NCI-H1436 treated with DMSO at 0.1 percent for 48 hours (cell line): ENCODE data around the gene HFE.
"Not testable (repeated sequence)": the region's sequence is repeated elsewhere in the genome, so short reads cannot be mapped to it uniquely, and the experiment has no call there.

Experiments used
- DNase-seq: peaks from one replicate; lab custom pipeline; 2025; lab: John Stamatoyannopoulos, UW

Gene HFE

DNA sequence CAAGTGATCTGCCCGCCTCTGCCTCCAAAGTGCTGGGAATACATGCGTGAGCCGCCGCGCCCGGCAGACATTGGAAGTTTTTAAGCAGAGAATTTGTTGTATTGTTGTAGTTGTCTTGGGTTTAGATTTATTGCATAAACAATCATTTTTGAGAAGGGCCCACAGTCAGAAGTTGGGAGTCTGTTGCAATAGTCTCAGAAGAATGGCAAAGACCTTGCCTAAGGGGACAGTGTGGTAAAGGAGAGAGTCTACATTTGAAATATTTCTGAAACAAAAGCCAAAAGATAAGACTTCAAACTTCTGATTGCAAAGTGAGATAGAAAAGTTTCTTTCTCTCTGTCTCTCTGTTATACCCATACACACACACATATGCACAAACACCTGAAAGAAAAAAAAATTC lies 22.5 kb downstream of the HFE start:
- no peak for DNase-seq

DNA sequence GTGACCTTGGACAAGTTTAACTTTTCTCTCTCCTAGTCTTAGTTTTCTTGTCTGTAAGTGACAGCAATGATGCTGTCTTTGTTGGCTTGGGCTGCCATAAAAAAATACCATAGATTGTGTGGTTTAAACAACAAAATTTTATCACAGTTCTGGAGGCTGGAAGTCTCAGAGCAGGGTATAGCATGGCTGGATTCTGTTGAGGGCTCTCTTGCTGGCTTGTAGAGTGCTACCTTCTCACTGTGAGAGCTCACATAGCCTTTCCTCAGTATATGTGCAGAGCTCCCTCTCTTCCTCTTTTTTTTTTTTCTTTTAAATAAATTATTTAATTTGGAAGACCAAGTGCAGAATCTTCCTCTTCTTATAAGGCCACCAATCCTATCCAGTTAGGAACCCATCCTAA lies 26.3 kb downstream of the HFE start:
- DNase-seq: no peak

DNA sequence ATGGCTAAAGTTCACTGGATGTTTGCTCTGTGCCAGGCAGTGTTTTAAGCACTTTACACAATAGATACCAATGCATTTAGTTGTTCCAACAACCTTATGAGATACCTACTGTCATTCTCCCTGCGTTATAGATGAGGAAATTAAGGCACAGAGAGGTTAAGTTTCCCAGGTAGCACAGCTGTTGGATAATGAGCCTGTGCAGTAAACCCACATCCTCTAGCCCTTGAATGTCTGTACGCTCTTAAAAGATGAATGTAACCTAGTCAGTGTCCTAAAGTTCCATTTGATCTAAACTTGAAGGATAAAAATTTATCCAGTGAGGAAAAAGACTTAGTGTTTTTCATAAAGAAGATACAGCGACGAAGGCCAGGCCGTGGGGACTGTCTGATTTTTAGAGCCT lies 28.0 kb downstream of the HFE start:
- no peak for DNase-seq

DNA sequence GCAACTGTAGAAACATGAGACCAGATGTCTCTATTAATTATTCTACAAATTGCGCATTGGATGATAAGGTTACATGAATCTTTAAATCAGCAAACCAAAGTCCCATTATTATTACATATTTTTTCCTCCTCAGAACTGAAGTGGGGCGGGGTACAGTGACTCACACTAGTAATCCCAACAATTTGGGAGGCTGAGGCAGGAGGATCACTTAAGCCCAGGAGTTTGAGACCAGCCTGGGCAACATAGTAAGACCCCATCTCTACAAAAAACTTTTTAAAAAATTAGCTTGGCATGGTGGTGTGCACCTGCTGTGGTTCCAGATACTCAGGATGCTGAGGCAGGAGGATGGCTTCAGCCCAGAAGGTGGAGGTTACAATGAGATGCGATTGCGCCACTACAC lies 29.0 kb downstream of the HFE start:
- DNase-seq: no peak

DNA sequence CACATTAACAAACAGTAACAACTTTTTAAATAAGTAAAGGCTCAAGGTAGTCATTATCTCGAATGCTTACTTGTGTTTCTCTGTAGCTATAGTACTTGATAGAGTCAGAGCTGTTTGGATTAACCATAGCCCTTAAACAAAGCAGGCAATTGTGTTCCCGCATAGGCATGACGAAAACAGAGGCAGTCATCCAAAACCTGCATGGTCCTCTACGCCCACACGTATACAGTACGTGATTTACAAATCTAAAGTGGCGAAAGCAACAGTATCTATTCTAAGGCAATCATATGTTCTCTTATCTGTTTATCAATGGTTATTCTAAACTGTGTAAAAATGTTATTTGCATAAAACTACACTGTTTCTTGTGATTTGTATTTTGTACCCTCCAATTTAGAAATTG lies 31.8 kb downstream of the HFE start:
- no peak for DNase-seq

DNA sequence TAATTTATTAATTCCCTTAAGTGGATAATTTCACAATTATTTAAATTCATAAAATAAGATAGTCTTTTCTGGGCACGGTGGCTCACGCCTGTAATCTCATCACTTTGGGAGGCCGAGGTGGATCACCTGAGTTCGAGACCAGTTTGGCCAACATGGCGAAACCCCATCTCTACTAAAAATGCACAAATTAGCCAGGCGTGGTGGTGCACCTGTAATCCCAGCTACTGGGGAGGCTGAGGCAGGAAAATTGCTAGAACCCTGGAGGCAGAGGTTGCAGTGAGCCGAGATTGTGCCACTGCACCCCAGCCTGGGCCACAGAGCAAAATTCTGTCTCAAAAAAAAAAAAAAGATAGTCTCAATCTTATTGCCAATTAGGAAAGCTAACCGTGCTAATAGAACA lies 32.9 kb downstream of the HFE start:
- DNase-seq: not testable (repeated sequence)

DNA sequence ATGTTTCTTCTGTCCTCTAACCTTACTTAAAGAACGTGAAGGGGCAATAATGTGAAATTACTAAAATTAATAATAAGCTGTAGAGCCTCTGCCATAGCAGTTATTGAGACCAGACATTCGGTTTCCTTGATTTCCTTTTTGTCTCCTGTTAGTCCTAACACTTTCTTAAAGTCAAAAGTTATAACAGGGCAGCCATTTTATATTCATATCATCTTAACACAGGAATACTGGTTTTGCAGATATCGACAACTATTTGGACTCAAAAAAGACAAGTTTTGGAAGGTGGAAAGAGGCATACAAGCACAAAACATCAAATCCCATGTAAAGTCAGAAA lies 33.5 kb downstream of the HFE start:
- DNase-seq: no peak

DNA sequence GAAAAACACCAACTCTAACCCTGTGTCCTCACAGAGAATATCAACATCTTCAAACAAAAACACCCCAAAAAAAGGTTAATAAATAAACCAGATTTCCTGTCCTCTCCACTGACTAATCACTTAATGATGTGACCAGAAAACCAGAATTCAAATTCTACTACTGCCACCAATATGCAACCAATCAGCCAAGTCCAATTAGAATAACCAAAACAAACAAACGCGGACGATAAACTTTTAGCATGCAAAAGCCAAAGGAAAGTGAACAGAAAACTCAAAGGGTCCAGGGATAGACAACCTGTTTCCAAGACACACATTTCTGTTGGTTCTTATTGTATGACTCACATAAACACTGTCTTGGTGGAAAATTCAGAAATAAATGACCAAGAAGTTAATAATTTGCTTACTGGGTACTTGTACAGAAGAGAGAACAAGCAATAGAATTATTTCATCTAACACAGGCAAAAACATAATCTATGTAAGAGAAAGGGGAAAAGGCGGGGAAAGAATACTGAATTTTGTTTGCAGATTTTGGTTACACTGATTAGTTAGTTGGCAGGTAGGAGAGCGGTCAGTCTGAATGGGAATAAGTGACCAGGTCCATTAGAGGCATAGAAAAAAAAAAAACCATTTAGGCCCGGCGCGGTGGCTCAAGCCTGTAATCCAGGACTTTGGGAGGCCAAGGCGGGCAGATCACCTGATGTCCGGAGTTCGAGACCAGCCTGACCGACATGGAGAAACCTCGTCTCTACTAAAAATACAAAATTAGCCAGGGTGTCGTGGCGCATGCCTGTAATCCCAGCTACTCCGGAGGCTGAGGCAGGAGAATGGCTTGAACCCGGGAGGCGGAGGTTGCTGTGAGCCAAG lies 34.1 kb downstream of the HFE start:
- no peak for DNase-seq

DNA sequence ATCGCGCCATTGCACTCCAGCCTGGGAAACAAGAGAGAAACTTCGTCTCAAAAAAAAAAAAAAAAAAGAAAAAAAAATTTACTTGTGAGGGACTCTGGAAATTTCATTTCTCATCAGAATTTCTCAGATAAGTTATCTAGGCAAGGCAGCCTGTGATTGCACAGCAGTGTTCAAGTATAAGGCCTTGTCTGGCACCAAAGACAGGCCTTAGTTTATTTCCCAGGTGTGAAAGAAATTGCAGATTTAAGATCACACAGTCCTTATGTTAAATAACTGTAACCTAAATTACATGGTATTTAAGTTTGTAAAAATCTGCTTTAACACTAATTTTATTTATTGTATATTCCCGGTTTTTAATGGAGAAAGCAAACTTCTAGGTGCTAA lies 34.8 kb downstream of the HFE start:
- DNase-seq: no peak

DNA sequence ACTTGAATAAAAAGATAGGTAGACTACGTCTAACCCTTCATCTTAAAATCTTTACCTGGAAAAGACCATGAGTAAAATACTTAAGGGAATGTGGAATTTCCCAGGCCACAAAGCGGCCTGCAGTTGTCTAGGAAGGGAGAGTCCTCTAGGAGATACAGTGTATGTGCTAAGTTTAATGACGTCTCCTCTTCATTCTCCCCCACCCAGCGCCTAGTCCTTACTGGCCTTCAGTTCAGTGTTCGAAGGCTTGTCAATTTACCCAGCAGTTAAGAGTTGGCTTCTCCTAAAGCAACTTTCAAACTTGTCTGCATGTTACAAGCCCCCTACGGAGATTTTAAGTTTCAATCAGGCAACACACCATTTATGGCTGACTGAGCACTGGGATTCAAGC lies 35.2 kb downstream of the HFE start:
- DNase-seq: no peak

DNA sequence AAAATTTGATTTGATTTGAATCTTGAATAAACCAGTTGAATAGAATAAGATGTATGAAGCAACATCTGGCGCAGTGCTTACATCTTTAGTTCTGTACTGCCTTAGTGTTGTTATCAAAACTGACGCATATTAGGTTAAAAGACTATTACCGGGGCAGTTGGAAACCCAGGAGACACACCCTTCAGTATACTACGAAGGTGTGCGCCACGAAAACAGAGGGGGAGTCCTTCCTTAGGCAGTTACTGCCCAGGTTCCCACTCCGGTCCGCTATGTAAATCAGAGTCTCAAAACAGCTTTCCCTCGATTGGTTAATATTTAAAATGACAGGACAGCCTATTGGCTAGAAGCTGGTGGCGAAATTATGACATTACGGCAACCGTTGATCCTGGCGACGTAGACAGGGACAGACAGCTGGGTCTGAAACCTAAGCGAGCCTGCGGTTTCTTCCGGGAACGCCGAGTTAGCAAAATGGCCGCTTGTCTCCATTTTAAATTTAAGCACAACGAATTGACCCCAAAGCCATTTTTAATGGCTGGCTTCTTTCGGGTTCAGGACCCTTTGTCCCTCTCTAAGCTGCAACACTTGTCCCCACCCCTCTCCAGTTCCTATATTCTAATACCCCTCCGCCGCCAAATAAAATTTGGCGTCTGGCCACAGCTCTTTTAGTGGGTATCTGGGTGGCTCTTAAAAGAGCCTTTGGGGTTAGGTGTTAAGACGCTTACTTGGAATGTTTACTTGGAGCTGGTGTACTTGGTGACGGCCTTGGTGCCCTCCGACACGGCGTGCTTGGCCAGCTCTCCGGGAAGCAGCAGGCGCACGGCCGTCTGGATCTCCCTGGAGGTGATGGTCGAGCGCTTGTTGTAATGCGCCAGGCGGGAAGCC lies 35.8 kb downstream of the HFE start:
- peak; percentile 99 for DNase-seq

DNA sequence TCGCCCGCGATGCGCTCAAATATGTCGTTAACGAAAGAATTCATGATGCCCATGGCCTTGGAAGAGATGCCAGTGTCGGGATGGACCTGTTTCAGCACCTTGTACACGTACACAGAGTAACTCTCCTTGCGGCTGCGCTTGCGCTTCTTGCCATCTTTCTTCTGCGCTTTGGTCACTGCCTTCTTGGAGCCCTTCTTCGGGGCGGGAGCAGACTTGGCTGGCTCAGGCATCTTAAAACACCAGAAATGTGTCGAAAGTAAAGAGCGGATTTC lies 36.4 kb downstream of the HFE start:
- DNase-seq: no peak

DNA sequence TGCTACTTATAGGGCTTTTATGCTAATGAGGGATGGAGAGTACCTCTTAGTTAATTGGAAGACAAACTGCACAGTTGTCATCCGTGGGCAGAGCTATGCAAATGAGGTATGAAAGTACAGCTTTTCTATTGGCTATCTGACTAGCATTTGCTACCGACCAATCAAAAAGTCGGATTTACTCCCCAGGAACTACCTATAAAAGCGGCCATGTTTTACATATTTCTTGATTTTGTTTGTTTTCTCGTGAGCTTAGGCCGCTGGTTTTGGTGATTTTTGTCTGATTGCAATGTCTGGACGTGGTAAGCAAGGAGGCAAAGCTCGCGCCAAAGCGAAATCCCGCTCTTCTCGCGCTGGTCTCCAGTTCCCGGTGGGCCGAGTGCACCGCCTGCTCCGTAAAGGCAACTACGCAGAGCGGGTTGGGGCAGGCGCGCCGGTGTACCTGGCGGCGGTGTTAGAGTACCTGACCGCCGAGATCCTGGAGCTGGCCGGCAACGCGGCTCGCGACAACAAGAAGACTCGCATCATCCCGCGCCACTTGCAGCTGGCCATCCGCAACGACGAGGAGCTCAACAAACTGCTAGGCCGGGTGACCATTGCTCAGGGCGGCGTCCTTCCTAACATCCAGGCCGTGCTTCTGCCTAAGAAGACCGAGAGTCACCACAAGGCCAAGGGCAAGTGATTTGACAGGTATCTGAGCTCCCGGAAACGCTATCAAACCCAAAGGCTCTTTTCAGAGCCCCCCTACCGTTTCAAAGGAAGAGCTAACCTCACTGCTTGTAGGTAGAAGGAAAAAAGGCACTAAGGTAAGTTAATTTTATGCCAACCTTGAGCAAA lies 36.9 kb downstream of the HFE start:
- peak; percentile 99 for DNase-seq

DNA sequence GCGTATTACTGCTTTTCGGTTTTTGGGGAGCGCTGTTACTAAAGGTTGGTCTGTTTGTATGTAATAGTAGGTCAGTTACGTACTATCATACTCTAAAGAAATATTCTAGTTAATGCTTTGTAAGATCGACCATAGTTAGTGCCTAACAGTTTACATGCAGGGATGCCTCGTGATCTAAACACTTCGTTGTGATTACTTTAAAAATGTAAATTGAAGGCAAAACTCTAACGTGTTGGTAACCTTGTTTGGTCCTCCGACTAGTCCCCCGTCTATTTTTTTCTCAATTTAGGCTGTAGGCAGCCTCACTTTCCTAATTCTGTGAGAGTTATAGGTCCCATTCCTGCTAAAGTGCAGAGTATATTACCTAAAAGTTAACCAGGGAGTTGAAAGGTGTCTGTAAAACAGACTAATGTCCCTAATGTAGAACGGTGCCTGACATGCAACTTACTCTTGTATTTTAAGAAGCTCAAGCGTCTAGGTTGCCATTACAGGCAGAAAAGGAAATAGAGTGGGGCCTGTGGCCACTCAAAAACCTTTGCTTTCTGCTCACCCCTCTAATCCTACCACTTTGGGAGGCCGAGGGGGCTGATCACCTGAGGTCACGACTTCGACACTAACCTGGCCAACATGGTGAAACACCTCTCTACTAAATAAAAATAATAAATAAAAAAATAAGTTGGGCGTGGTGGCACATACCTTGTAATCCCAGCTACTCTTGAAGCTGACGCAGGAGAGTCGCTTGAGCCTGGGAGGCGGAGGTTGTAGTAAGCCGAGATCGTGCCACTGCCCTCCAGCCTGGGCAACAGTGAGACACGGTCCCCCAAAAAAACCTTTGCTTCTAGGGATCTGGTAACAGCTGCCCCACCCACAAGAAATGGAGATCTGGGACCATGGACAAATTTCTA lies 37.8 kb downstream of the HFE start:
- no peak for DNase-seq

DNA sequence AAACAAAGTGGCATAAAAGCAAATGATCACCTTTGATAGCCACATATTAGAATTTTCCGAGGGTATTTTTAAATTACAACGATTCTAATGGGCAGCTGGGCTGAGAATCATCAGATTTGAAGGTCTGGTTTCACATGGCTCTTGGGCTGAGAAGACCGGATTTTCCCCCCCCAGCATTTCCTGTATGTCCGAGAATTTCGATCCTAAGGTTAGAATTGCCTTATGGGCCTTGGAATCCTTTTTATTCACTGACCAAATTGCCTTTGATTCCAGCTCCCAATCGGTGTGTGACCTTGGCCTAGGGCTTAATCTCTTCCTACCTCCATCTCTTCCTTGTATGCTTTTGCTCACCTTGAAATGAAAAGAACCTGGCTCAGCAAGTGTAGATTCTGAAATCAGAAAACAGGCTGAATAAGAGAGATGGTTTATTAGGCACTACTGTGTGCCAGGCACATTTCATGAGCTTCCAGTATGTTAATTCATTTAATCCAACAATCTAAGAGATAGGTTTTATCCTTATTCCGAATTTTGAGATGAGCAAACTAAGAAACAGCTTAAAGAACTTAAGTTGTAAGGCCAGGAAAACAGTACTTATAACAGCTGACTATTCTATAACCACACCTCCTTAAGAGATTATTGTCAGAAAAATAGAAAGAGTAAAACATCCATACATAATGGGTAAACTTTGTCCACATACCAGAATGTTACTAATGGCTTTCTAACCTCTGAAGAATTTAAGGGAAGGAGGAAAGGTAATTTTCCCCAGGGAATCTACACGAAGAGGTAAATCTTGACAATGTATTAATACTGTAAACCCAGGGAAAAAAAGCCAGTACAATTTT lies 39.4 kb downstream of the HFE start:
- no peak for DNase-seq

DNA sequence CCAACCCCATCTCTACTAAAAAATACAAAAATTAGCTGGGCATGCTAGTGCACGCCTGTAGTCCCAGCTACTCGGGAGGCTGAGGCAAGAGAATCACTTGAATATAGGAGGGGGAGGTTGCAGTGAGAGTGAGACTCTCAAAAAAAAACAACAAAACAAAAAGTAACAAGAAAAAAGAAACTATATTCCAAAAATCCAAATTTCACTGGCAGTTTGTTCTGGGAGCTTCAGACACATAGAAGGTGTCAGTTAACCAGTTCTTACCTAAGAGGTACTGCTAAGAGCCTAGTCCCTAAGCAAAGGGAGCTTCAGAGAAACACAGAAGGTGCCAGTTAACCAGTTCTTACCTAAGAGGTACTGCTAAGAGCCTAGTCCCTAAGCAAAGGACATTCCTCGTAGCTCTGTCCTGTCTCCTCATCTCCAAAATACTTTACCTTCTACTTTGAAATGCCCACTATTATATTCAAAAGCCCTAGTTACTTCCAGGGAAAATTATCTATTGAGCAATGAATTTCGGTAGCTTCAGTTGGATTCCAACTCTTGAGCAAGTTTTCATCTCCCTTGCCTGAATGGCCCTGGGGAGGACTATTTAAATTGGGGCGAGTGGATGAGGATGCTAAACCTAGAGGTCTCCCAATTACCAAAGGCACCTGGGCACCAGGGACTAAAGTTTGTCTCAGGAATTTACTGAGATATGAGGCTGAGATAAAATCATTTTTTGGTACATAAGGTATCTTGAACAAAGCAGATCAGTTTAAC lies 41.0 kb downstream of the HFE start:
- DNase-seq: no peak

DNA sequence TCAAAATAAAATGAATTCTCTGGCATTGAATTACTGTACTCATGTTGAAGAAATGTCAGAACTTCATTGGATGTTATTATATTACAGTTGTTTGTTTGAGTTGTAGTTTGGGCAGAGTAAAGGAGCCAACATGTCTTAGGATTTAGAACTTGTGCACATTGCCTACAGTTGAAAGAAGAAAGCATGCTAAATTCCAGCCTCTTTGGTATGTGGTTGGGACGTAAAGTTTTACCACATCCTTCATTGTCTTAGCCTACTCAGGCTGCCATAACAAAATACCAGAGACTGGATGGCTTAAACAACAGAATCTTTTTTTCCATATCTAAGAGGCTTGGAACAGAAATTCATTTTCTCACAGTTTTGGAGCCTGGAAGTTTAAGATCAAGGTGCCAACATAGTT lies 42.4 kb downstream of the HFE start:
- DNase-seq: no peak

DNA sequence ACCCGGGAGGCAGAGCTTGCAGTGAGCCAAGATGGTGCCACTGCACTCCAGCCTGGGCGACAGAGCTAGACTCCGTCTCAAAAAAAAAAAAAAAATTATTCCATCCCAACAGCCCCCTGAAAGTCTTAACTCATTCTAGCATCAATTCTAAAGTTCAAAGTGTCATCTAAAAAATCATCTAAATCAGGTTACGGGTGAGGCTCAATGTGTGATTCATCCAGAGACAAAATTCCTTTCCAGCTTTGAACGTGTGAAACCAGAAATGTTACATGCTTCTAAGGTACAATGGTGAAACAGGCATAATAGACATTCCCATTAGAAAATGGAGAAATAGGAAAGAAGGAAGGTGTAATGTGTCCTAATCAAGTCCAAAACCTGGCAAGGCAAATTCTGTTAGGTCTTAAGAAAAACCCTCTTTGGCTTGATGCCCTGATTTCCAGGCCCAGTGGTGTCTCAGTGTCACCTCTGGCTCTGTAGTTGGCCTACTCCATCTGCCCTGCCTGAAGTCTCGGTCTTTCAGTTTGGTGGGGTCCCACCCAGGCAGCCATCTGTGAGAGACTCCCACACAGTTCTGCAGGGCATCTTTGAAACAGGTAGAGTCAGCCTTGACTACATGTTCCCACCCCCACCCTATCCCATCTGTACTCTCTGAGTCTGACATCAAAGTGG lies 43.5 kb downstream of the HFE start:
- no peak for DNase-seq

DNA sequence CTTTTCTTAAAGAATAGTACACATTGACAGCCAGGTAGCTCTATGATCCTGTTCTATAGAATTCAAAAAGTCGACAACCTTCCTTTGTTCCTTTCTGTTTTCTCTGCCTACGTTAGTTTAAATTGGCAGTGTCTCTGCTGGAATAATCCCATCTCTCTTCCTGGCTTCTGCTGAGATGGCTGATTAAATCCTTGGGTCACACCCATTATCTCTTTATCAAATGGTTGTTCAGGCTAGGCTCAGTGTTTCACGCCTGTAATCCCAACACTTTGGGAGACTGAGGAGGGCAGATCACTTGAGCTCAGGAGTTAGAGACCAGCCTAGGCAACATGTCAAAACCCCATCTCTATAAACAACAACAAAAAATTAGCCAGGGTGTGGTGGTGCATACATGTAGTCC lies 44.4 kb downstream of the HFE start:
- DNase-seq: no peak

DNA sequence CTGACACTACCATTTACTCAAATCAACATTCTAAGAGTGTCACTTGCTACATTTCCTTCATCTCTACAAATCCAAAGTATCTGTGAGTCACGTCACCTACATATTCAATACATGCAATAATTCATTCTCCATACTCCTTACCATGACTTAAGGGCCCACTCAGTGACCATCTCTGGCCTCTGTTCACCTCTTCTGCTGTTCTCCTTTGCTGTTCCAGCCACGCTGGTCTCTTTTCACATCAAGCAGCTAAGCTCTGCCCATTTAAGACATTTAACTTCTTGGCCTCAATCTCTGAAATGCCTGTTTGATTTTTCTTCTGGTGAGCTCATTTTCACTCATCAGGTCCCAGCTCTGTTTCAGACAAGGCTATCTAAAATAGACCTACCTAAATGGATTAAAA lies 46.5 kb downstream of the HFE start:
- no peak for DNase-seq
